ENCODE results near the gene BRCA1.

- TF ChIP-seq, protein P1, sequence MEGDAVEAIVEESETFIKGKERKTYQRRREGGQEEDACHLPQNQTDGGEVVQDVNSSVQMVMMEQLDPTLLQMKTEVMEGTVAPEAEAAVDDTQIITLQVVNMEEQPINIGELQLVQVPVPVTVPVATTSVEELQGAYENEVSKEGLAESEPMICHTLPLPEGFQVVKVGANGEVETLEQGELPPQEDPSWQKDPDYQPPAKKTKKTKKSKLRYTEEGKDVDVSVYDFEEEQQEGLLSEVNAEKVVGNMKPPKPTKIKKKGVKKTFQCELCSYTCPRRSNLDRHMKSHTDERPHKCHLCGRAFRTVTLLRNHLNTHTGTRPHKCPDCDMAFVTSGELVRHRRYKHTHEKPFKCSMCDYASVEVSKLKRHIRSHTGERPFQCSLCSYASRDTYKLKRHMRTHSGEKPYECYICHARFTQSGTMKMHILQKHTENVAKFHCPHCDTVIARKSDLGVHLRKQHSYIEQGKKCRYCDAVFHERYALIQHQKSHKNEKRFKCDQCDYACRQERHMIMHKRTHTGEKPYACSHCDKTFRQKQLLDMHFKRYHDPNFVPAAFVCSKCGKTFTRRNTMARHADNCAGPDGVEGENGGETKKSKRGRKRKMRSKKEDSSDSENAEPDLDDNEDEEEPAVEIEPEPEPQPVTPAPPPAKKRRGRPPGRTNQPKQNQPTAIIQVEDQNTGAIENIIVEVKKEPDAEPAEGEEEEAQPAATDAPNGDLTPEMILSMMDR (IDR thresholded peaks at IDR 0.05): no peak
- TF ChIP-seq EZH2 (IDR thresholded peaks at IDR 0.05; ENCODE audit: borderline replicate concordance, insufficient read depth, low read depth, low read length, poor library complexity, severe bottlenecking): no peak
Observed at GRCh38 chr17:43074869-43075268, 50.3 kb downstream of the BRCA1 start.
